Caco-2 (cell line): ENCODE data around the gene SRGAP3. TPM values are rescaled to one million over a fixed set of nuclear protein-coding genes. Genes with fewer than 3 reads are reported as not detected.

Experiments
- BruUV-seq: library from RNA; stranded (reverse); fragments of 400-500 nt; replicated peaks from 2 replicates; lab custom pipeline; 2021; lab: Mats Ljungman, UMichigan
- CTCF ChIA-PET: fragments of 300-600 bp; sonication (Branson Sonifier 250); formaldehyde crosslinking; loops from one replicate; lab custom pipeline; 2022; ENCODE audit warnings: antibody characterized with exemption; lab: Charles Lee
- POLR2A ChIA-PET: fragments of 300-600 bp; sonication (Branson Sonifier 250); formaldehyde crosslinking; loops from one replicate; lab custom pipeline; 2022; ENCODE audit warnings: antibody characterized with exemption; lab: Charles Lee
- DNase-seq, 2 experiments: peaks; one replicate each; pipeline versions ENCODE4 v3.0.0 to v3.0.0-alpha.2; 2020 to 2022
- H3K27me3 ChIP-seq: replicated peaks from 2 replicates; pipeline ENCODE4 v1.6.0; 2011; ENCODE audit warnings: low read length; ENCODE audit not compliant: control insufficient read depth, insufficient read depth
- H3K36me3 ChIP-seq: 2 replicates; pipeline ENCODE4 v1.5.1; 2011; ENCODE audit warnings: low read length; ENCODE audit not compliant: control insufficient read depth, insufficient read depth
- H3K4me1 ChIP-seq: fragments of 250-450 bp; sonication (Bioruptor Pico); 2 replicates; pipeline ENCODE4 v1.5.1; 2020; ENCODE audit warnings: mild to moderate bottlenecking
- H3K4me3 ChIP-seq: 2 replicates; pipeline ENCODE4 v1.5.1; 2011; ENCODE audit warnings: low read depth, mild to moderate bottlenecking, control low read depth, low read length
- H3K9me3 ChIP-seq: fragments of 250-450 bp; sonication (Bioruptor Pico); 2 replicates; pipeline ENCODE4 v1.5.1; 2020; ENCODE audit warnings: mild to moderate bottlenecking, moderate library complexity
- H3K27ac Mint-ChIP-seq: one replicate; pipeline ENCODE4 v1.8.0; 2022; ENCODE audit warnings: mixed read lengths; ENCODE audit not compliant: unreplicated experiment
- H3K27me3 Mint-ChIP-seq: one replicate; pipeline ENCODE4 v1.8.0; 2022; ENCODE audit warnings: mixed read lengths; ENCODE audit not compliant: insufficient read depth, unreplicated experiment
- H3K36me3 Mint-ChIP-seq: one replicate; pipeline ENCODE4 v1.8.0; 2022; ENCODE audit warnings: mild to moderate bottlenecking, mixed read lengths; ENCODE audit not compliant: insufficient read depth, unreplicated experiment
- H3K4me1 Mint-ChIP-seq: one replicate; pipeline ENCODE4 v1.8.0; 2022; ENCODE audit warnings: low read depth, mixed read lengths; ENCODE audit not compliant: unreplicated experiment
- H3K4me3 Mint-ChIP-seq: one replicate; pipeline ENCODE4 v1.8.0; 2022; ENCODE audit warnings: mild to moderate bottlenecking, moderate library complexity, mixed read lengths; ENCODE audit not compliant: unreplicated experiment
- H3K9me3 Mint-ChIP-seq: one replicate; pipeline ENCODE4 v1.8.0; 2022; ENCODE audit warnings: mixed read lengths; ENCODE audit not compliant: unreplicated experiment
- CTCF ChIP-seq, 2 experiments: fragments of 200-600 bp in 1 of 2; IDR thresholded peaks; 1 replicate in 1 of 2; 2 replicates in 1 of 2; pipeline versions ENCODE4 v1.5.1 to v1.8.0; 2011 to 2022; ENCODE audit warnings: antibody characterized with exemption in 1 of 2, control low read depth in 1 of 2, inconsistent platforms in 1 of 2, low read depth in 1 of 2, low read length in 1 of 2, mild to moderate bottlenecking in 1 of 2, moderate library complexity in 1 of 2; ENCODE audit not compliant: insufficient read depth in 1 of 2, severe bottlenecking in 1 of 2, unreplicated experiment in 1 of 2
- intact Hi-C: fragments of 100-400 bp; cut with micrococcal nuclease; formaldehyde crosslinking; loops from one replicate; pipeline ENCODE4 v1.10.0; 2022; ENCODE audit not compliant: unreplicated experiment
- total RNA-seq: library from RNA; stranded (reverse); gene quantifications from 2 replicates; pipeline ENCODE4 v1.2.3, GENCODE V29; 2022

Gene SRGAP3
- total RNA-seq, 1 experiment from 2014 or later = 1.3 TPM

- Mint-ChIP-seq H3K4me1 (peaks cover 4% of the 10 kb centered on the region), H3K4me3 (no peak overlapping the region), H3K36me3 (peaks cover 5% of the 10 kb centered on the region), H3K27ac (no peak overlapping the region), H3K27me3 (peaks cover 3% of the 10 kb centered on the region), H3K9me3 (no peaks in the 10 kb centered on the region)
- DNase-seq = no peak
- no peak for TF ChIP-seq CTCF (IDR thresholded peaks at IDR 0.05; ENCODE audit: insufficient read depth in 1 of 2, low read depth in 1 of 2, low read length in 1 of 2, severe bottlenecking in 1 of 2, unreplicated experiment in 1 of 2)
- no peaks in the 10 kb centered on the region for H3K36me3 ChIP-seq
- no peaks in the 10 kb centered on the region for H3K4me1 ChIP-seq
- intact Hi-C loops = no loop called here
- no peak overlapping the region for H3K4me3 ChIP-seq
- ChIA-PET CTCF (no interaction called here), POLR2A (no interaction called here)
- H3K9me3 ChIP-seq = no peaks in the 10 kb centered on the region
- no peaks in the 10 kb centered on the region for H3K27me3 ChIP-seq
- no TSS peak for BruUV-seq
Observed at GRCh38 chr3:8982509-8982908, 266.9 kb downstream of the SRGAP3 start.

GRCh38 chr3:8981700-8982099 lies 267.7 kb downstream of the SRGAP3 start:
- Histone ChIP-seq H3K9me3 (no peaks in the 10 kb centered on the region), H3K27me3 (no peaks in the 10 kb centered on the region), H3K4me3 (no peak overlapping the region), H3K36me3 (no peaks in the 10 kb centered on the region), H3K4me1 (no peaks in the 10 kb centered on the region)
- Mint-ChIP-seq H3K27me3 (peaks cover 3% of the 10 kb centered on the region), H3K9me3 (no peaks in the 10 kb centered on the region), H3K4me3 (no peak overlapping the region), H3K4me1 (peaks cover 4% of the 10 kb centered on the region), H3K36me3 (peaks cover 5% of the 10 kb centered on the region), H3K27ac (no peak overlapping the region)
- intact Hi-C loops = no loop called here
- DNase-seq = no peak
- no peak for TF ChIP-seq CTCF (IDR thresholded peaks at IDR 0.05; ENCODE audit: insufficient read depth in 1 of 2, low read depth in 1 of 2, low read length in 1 of 2, severe bottlenecking in 1 of 2, unreplicated experiment in 1 of 2)
- ChIA-PET CTCF (no interaction called here), POLR2A (no interaction called here)
- no TSS peak for BruUV-seq

GRCh38 chr3:8981296-8981695 lies 268.1 kb downstream of the SRGAP3 start:
- Mint-ChIP-seq H3K36me3 (peaks cover 5% of the 10 kb centered on the region), H3K27ac (no peak overlapping the region), H3K4me3 (no peak overlapping the region), H3K9me3 (no peaks in the 10 kb centered on the region), H3K4me1 (peaks cover 4% of the 10 kb centered on the region), H3K27me3 (peaks cover 3% of the 10 kb centered on the region)
- POLR2A ChIA-PET = no interaction called here
- CTCF ChIA-PET = no interaction called here
- intact Hi-C loops = no loop called here
- H3K9me3 ChIP-seq = no peaks in the 10 kb centered on the region
- no peaks in the 10 kb centered on the region for H3K27me3 ChIP-seq
- H3K4me3 ChIP-seq = no peak overlapping the region
- BruUV-seq = no TSS peak
- no peak for TF ChIP-seq CTCF (IDR thresholded peaks at IDR 0.05; ENCODE audit: insufficient read depth in 1 of 2, low read depth in 1 of 2, low read length in 1 of 2, severe bottlenecking in 1 of 2, unreplicated experiment in 1 of 2)
- no peak for DNase-seq
- H3K4me1 ChIP-seq = no peaks in the 10 kb centered on the region
- H3K36me3 ChIP-seq = no peaks in the 10 kb centered on the region
